ENCODE results near the gene DOCK10. TPM values are rescaled to one million over a fixed set of nuclear protein-coding genes. Genes with fewer than 3 reads are reported as not detected.

Gene DOCK10
- total RNA-seq, 2 donors from 2014 or later: 0.93 to 2.0 TPM

- no peaks in the 10 kb centered on the region for H3K4me1 ChIP-seq
- H3K9me3 ChIP-seq: no peaks in the 10 kb centered on the region
- DNase-seq (ENCODE audit: low spot score): no peak
- no peaks in the 10 kb centered on the region for H3K36me3 ChIP-seq
- no peak overlapping the region for H3K27ac ChIP-seq
- H3K27me3 ChIP-seq: no peaks in the 10 kb centered on the region
- no peak for TF ChIP-seq CTCF (IDR thresholded peaks at IDR 0.05)
- no peak overlapping the region for H3K4me3 ChIP-seq
Measured at GRCh38 chr2:224957540-224958461, 84.5 kb downstream of the DOCK10 start.

- H3K4me3 ChIP-seq: no peak overlapping the region
- H3K36me3 ChIP-seq: no peaks in the 10 kb centered on the region
- no peak overlapping the region for H3K27ac ChIP-seq
- H3K9me3 ChIP-seq: no peaks in the 10 kb centered on the region
- H3K4me1 ChIP-seq: no peaks in the 10 kb centered on the region
- H3K27me3 ChIP-seq: no peaks in the 10 kb centered on the region
- no peak for DNase-seq (ENCODE audit: low spot score)
- no peak for TF ChIP-seq CTCF (IDR thresholded peaks at IDR 0.05)
Measured at GRCh38 chr2:224956706-224957105, 85.6 kb downstream of the DOCK10 start.

- DNase-seq (ENCODE audit: low spot score): no peak
- Histone ChIP-seq H3K27me3 (no peaks in the 10 kb centered on the region), H3K27ac (no peak overlapping the region), H3K36me3 (no peaks in the 10 kb centered on the region), H3K4me1 (no peaks in the 10 kb centered on the region), H3K9me3 (no peaks in the 10 kb centered on the region), H3K4me3 (no peak overlapping the region)
- no peak for TF ChIP-seq CTCF (IDR thresholded peaks at IDR 0.05)
Measured at GRCh38 chr2:224954980-224955379, 87.3 kb downstream of the DOCK10 start.

DNA sequence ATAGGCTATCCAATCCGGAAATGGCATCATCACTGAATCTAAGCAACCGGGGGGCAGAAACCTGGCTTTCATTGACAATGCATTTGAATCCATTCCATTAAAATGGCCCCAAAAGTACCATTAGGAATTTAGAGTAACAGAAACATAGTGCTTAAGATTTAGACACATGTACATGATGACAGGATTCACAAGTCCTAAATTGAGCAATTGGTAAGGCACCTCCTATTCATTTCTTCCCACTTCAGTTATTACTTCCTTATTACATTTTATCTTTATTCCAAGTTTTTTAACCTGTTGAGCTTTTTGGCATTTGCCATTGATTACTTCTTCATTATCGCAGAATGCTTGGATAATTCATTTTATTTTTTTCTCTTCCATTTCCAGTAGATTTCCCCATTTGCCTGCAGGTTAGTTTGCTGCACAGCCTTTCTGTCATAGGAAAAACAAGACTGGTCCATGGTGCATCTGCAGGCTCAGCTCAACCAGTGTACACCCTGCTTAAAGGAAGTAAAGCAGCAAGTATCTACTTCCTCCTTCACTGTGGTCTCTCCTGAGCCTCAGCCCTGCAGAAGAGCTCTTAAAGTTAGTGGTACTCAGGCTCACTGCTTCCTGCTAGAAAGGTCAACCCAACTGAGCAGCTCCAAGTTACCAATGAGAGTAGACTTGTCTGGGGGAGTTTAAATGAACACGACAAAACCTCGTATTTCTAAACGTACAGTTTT is 89.2 kb downstream of the DOCK10 start:
- H3K4me3 ChIP-seq: no peak overlapping the region
- no peaks in the 10 kb centered on the region for H3K36me3 ChIP-seq
- no peaks in the 10 kb centered on the region for H3K9me3 ChIP-seq
- DNase-seq (ENCODE audit: low spot score): no peak
- H3K27me3 ChIP-seq: no peaks in the 10 kb centered on the region
- TF ChIP-seq CTCF (IDR thresholded peaks at IDR 0.05): no peak
- H3K4me1 ChIP-seq: no peaks in the 10 kb centered on the region
- H3K27ac ChIP-seq: no peak overlapping the region

DNA sequence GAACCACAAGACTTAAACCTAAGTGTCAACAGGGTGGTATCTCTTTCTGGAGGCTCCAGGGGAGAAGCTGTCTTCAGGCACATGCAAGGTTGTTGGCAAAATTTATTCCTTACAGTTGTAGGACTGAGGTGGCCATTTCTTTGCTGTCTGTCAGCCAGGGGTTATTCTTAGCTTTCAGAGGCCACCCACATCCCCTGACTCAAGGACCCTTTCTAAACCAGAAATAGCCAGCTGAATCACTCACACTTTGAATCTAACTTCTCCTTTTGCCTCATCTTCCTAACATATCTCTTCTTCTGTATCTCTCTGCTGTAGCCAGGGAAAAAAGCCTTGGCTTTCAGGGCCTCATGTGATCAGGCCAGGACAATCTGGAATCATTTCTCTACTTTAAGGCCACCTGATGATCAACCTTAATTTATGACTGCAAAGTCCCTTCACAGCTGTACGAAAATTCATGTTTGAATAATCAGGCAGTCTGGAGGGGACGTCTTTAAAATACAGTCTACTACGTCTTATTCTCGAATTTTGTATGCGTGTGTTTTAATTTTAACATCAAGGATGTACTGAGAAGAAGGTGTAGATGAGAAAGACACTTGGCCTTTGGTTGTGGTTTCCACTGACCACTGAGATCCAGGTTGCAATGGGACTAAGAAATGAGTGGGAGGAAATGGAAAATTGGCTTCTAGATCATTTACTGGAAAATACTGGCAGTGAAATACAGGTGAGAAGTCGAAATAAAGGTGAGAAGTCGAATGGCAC is 90.4 kb downstream of the DOCK10 start:
- H3K4me1 ChIP-seq: no peaks in the 10 kb centered on the region
- H3K4me3 ChIP-seq: no peak overlapping the region
- no peak overlapping the region for H3K27ac ChIP-seq
- H3K36me3 ChIP-seq: no peaks in the 10 kb centered on the region
- DNase-seq (ENCODE audit: low spot score): no peak
- TF ChIP-seq CTCF (IDR thresholded peaks at IDR 0.05): no peak
- H3K9me3 ChIP-seq: no peaks in the 10 kb centered on the region
- H3K27me3 ChIP-seq: no peaks in the 10 kb centered on the region
